Esophagus squamous epithelium (tissue), 5 donors: ENCODE results near the gene MYO9B. TPM values are rescaled to one million over a fixed set of nuclear protein-coding genes. Genes with fewer than 3 reads are reported as not detected.

Experiments
- DNase-seq: peaks from one replicate; lab custom pipeline; 2025; lab: John Stamatoyannopoulos, UW
- H3K27ac ChIP-seq, 4 donors: fragments of 200-600 bp; sonication (generic); one replicate each; pipeline ENCODE4 v1.5.1; 2016 to 2019; ENCODE audit warnings: mild to moderate bottlenecking in 1 of 4
- H3K27me3 ChIP-seq, 4 donors: fragments of 200-600 bp; sonication (generic); 1 replicate in 3 of 4; 2 replicates in 1 of 4; pipeline versions ENCODE4 v1.5.1 to v1.6.0; 2017 to 2021; ENCODE audit warnings: antibody characterized with exemption in 1 of 4
- H3K36me3 ChIP-seq, 3 donors: fragments of 200-600 bp; sonication (generic); one replicate each; pipeline ENCODE4 v1.5.1; 2016 to 2019
- H3K4me1 ChIP-seq, 3 donors: fragments of 200-600 bp; sonication (generic); one replicate each; pipeline ENCODE4 v1.5.1; 2017 to 2019
- H3K4me3 ChIP-seq, 4 donors: fragments of 200-600 bp; sonication (generic); 1 replicate in 3 of 4; 2 replicates in 1 of 4; pipeline ENCODE4 v1.5.1; 2016 to 2019; ENCODE audit warnings: mild to moderate bottlenecking in 2 of 4, moderate library complexity in 1 of 4
- H3K9me3 ChIP-seq, 3 donors: fragments of 200-600 bp; sonication (generic); one replicate each; pipeline ENCODE4 v1.5.1; 2016 to 2019
- POLR2A ChIP-seq, 4 donors: fragments of 450-650 bp; IDR thresholded peaks; one replicate each; pipeline ENCODE4 v1.6.1; 2017; ENCODE audit warnings: antibody characterized with exemption in 4 of 4, mild to moderate bottlenecking in 4 of 4, moderate library complexity in 3 of 4
- WGBS, 2 donors: methylation state at CpG; one replicate each; pipeline ENCODE4 v1.1.5; 2018; 5-methylcytosine and 5-hydroxymethylcytosine counted together
- intact Hi-C: fragments of 100-400 bp; cut with DNase I; formaldehyde crosslinking; loops from one replicate; pipeline ENCODE4 v1.15.0; 2022
- total RNA-seq, 4 donors: library from RNA; depleted of rRNA; stranded (reverse); fragments of >200 nt; gene quantifications; one replicate each; pipeline ENCODE4 v1.1.0, GENCODE V29; 2016
- TF ChIP-seq, protein P1 (sequence below), 6 experiments: fragments of 450-650 bp in 4 of 6; fragments of 200-600 bp in 2 of 6; sonication (generic) in 2 of 6; IDR thresholded peaks; one replicate each; pipeline ENCODE4 v1.5.1; 2016 to 2019; ENCODE audit warnings: antibody characterized with exemption in 6 of 6, mild to moderate bottlenecking in 4 of 6, moderate library complexity in 4 of 6
- donor health status: DM: yes; HTN: yes; CAD: no.

The MYO9B gene
- total RNA-seq, 4 donors from 2014 or later, result 25.5 to 60.5 (median 39.5) TPM

DNA sequence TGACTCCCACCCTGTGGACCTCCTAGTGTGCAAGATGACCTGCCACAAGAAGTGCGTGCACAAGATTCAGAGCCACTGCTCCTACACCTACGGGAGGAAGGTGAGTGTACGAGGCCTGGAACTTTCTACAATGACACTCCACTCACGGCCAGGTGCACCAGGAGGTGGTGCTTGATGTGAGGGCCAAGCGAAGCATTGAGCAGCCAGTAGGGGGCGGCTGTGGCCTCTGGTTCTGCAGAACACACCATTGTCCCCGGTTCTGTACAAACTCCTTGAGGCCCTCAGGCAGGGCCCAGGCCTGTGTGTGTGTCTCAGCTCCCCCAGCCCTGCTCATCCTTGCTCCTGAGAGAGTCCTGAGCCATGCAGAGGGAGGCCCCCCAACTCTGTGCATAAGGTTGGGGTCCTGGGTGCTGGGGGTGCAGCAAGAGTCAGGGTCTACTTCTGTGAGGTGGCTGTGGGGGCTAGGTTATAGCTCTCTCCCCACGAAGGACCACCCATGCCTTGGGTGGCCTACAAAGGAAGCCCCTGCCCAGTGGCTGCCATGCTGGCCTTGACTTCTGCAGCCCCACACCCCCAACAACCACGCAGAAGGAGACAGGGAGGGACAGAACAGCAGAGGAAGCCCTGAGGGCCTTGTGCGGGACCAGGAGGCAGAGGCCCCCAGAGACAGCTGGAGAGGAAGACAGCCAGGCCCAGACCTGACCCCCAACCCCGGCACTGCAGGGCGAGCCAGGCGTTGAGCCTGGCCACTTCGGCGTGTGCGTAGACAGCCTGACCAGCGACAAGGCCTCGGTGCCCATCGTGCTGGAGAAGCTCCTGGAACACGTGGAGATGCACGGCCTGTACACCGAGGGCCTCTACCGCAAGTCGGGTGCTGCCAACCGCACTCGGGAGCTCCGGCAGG is 129.9 kb downstream of the MYO9B start:
- H3K9me3 ChIP-seq, result no peaks in the 10 kb centered on the region
- peaks cover 20 to 100% (median 24%) of the 10 kb centered on the region in 3 donors for H3K36me3 ChIP-seq
- intact Hi-C loops, result loop anchor here (10.0 kb wide), 1 partner anchor 79 kb away; the partner anchor contains the start of gene ANKLE1
- H3K27ac ChIP-seq, result no peak overlapping the region
- TF ChIP-seq, protein P1, sequence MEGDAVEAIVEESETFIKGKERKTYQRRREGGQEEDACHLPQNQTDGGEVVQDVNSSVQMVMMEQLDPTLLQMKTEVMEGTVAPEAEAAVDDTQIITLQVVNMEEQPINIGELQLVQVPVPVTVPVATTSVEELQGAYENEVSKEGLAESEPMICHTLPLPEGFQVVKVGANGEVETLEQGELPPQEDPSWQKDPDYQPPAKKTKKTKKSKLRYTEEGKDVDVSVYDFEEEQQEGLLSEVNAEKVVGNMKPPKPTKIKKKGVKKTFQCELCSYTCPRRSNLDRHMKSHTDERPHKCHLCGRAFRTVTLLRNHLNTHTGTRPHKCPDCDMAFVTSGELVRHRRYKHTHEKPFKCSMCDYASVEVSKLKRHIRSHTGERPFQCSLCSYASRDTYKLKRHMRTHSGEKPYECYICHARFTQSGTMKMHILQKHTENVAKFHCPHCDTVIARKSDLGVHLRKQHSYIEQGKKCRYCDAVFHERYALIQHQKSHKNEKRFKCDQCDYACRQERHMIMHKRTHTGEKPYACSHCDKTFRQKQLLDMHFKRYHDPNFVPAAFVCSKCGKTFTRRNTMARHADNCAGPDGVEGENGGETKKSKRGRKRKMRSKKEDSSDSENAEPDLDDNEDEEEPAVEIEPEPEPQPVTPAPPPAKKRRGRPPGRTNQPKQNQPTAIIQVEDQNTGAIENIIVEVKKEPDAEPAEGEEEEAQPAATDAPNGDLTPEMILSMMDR (IDR thresholded peaks at IDR 0.05), result peak in 5 of 6 experiments; percentile 53 to 81 (median 71)
- no peak for TF ChIP-seq POLR2A (IDR thresholded peaks at IDR 0.05)
- no peaks in the 10 kb centered on the region for H3K27me3 ChIP-seq
- no peak for DNase-seq
- no peaks in the 10 kb centered on the region for H3K4me1 ChIP-seq
- WGBS, 2 donors, result 67 to 100% methylated on average over 1 to 3 of the region's 27 CpGs
- no peak overlapping the region for H3K4me3 ChIP-seq

DNA sequence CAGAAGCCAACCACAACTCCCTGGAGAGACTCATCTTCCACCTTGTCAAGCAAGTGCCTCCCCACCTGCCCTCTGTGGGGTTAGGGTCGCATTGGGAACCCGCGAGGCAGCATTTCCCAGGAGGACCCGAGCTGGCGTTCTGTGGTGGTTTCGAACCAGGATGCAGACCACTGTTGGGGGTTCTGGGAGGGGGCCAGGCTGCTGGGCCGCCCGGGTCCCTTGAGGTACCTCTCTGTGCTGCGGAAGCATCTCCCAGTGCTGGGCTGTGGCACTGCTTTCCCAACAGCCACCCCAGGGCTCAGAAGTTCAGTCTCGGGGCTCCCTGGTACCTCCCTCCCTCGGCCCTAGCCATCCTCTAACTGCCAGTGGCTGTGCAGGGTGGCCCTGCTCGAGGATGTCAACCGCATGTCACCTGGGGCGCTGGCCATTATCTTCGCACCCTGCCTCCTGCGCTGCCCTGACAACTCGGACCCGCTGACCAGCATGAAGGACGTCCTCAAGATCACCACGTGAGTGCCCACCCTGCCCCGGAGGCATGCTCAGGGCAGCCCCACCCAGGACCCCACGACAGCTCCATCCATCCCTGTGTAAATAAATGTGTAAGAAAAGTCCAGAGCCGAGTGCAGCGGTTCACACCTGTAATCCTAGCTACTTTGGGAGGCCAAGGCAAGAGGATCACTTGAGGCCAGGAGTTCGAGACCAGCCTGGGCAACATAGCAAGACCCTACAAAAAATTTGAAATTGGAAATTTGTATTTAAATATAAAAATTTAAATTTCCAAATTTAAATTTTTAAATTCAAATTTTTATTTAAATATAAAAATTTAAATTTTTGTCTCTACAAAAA is 131.4 kb downstream of the MYO9B start:
- Histone ChIP-seq H3K4me1 (no peaks in the 10 kb centered on the region), H3K9me3 (no peaks in the 10 kb centered on the region), H3K27ac (no peak overlapping the region), H3K27me3 (no peaks in the 10 kb centered on the region), H3K4me3 (no peak overlapping the region), H3K36me3 (peaks cover 16 to 100% (median 21%) of the 10 kb centered on the region in 3 donors)
- whole genome bisulfite sequencing, 2 donors, result 86 to 96% methylated on average over 6 to 12 of the region's 25 CpGs
- TF ChIP-seq POLR2A (IDR thresholded peaks at IDR 0.05), result no peak
- TF ChIP-seq, protein P1 (IDR thresholded peaks at IDR 0.05), result no peak
- intact Hi-C loops, result loop anchor here (10.0 kb wide), 1 partner anchor 78 kb away; the partner anchor contains the start of gene ANKLE1
- DNase-seq, result no peak

DNA sequence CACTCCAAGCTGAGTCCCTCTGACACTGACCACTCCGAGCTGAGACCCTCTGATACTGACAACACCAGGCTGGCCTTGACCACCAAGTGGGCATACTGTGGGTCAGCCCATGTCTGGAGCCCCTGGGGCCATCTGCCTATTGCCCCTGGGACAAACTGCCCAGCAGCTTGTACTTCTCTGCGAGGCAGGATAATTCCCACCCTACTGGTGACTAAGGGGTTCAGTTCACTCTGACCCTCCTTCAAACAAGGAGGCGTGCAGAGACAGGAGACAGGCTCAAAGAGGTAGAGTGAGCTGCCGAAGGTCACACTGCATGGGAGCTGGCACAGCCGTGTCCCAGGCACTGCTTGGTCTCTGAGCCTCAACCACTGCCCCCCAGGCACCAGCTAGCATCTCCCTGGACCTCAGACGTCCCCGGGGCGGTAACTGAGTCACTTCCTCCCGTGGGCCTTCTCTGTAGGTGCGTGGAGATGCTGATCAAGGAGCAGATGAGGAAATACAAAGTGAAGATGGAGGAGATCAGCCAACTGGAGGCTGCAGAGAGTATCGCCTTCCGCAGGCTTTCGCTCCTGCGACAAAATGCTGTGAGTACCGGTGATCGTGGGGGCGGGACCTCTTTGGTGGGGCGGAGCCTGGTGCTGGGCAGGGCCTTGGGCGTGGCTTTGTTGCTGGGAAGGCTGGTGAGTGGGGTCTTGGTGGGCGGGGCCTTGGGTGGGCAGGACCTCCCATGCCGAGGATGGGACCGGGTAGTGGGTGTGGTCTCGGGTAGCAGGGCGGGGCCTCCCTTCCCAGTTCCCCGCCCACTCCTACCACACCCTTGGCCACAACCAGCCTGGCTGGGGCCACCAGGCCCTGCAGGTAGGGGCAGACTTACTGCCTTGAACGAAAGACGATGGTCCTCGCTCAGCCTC is 133.8 kb downstream of the MYO9B start:
- WGBS, 2 donors, result 71 to 80% methylated on average over 11 to 12 of the region's 28 CpGs
- H3K36me3 ChIP-seq, result peaks cover 8 to 94% (median 15%) of the 10 kb centered on the region in 3 donors
- H3K4me3 ChIP-seq, result no peak overlapping the region
- no peaks in the 10 kb centered on the region for H3K27me3 ChIP-seq
- H3K27ac ChIP-seq, result no peak overlapping the region
- DNase-seq, result no peak
- no peaks in the 10 kb centered on the region for H3K9me3 ChIP-seq
- peaks cover 0 to 2% (median under 1%) of the 10 kb centered on the region in 3 donors for H3K4me1 ChIP-seq
- TF ChIP-seq, protein P1 (IDR thresholded peaks at IDR 0.05), result no peak
- no peak for TF ChIP-seq POLR2A (IDR thresholded peaks at IDR 0.05)
- intact Hi-C loops, result loop anchor here (10.0 kb wide), 1 partner anchor 75 kb away; the partner anchor contains the start of gene ANKLE1

DNA sequence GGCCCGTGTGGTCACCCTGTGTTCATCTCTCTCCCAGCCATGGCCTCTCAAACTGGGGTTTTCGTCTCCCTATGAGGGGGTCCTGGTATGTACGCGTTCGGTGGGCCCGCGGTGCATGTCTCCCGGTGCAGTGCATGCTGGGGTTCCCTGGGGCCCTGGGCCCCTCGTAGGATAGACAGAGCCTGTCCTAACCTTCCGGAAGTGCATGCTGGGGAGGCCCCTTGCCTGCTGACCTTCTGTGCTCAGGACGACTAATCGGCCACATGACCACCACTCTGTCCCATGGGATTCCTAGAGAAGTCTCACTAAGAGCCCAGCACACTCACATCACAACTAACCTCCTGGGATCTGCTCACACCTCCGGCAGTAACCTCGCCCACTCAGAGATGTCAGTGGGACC is 134.7 kb downstream of the MYO9B start:
- Histone ChIP-seq H3K27me3 (no peaks in the 10 kb centered on the region), H3K9me3 (no peaks in the 10 kb centered on the region), H3K4me3 (no peak overlapping the region), H3K4me1 (peaks cover 3 to 8% (median 6%) of the 10 kb centered on the region in 3 donors), H3K27ac (no peak overlapping the region), H3K36me3 (peaks cover 8 to 85% (median 15%) of the 10 kb centered on the region in 3 donors)
- 93 to 100% methylated on average over 2 to 5 of the region's 14 CpGs for WGBS, 2 donors
- no peak for DNase-seq
- intact Hi-C loops, result no loop called here
- TF ChIP-seq, protein P1 (IDR thresholded peaks at IDR 0.05), result no peak
- no peak for TF ChIP-seq POLR2A (IDR thresholded peaks at IDR 0.05)
